GM12874 (cell line): Measurements from ENCODE around the gene UNC5C.

ENCODE experiments used
- TF ChIP-seq, protein P1 (sequence below): IDR thresholded peaks from 2 replicates; pipeline ENCODE4 v1.5.1; 2011; ENCODE audit warnings: low read depth, mild to moderate bottlenecking, control low read depth, low read length, moderate library complexity; ENCODE audit not compliant: insufficient read depth

Gene UNC5C

DNA sequence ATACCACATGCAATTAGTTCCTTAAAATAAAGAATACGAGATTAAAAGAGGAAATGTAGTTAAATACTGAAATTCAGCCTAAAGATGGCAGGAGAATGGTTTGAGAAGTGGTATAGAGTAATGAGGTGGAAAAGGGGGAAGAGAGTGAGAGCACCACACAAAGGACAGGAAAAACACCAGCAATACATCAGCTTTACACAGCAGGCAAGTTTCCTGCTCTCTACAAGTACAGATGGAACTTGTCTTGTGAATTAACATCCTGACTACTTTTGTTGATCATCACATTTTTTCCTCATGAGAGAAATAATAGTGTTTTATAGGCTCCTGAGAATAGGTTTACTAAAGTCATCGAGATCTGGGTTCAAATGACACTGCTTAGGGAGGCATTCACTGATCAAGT, 2.9 kb upstream of the UNC5C start:
- TF ChIP-seq, protein P1, sequence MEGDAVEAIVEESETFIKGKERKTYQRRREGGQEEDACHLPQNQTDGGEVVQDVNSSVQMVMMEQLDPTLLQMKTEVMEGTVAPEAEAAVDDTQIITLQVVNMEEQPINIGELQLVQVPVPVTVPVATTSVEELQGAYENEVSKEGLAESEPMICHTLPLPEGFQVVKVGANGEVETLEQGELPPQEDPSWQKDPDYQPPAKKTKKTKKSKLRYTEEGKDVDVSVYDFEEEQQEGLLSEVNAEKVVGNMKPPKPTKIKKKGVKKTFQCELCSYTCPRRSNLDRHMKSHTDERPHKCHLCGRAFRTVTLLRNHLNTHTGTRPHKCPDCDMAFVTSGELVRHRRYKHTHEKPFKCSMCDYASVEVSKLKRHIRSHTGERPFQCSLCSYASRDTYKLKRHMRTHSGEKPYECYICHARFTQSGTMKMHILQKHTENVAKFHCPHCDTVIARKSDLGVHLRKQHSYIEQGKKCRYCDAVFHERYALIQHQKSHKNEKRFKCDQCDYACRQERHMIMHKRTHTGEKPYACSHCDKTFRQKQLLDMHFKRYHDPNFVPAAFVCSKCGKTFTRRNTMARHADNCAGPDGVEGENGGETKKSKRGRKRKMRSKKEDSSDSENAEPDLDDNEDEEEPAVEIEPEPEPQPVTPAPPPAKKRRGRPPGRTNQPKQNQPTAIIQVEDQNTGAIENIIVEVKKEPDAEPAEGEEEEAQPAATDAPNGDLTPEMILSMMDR = no peak

GRCh38 chr4:95550115-95550987, 1.6 kb upstream of the UNC5C start:
- TF ChIP-seq, protein P1 = no peak

- TF ChIP-seq, protein P1 = no peak
These were observed 707 bp upstream of the UNC5C start for GRCh38 chr4:95549246-95550114.

DNA sequence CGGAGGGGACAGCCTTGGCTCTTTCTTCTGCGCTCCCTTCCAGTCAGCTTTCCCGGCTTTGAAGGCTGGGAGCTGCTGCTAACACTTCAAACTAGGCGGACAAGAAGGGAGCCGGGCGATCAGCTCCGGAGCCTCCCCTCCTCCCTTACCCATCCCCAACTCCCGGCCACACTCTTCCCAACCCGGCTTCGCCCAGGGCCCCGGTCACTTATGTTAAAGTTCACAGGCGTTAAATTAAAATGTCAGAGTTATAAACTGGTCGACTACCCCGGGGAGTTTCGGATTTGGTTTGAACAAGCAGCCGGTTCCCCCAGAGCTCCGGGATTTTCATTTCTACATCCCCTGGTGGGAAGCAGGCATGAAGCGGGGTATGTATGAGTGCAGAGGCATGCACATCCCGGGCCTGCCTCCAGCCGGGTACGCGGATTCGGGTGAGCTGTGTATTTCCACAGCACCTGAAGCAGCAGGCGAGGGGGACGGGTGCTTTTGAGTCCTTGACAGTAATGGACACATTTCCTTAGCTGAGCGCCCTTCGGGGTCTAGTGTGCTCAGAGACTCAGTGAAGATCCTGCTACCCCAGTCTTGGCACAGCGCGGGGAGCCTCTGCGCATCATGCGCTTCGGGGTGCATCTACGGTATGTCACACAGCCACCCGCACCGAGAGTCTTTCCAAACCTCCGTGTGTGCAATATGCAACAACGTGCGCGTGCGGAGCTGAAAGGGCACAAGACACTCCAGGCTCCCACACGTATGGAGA, 880 bp downstream of the UNC5C start:
- TF ChIP-seq, protein P1 = no peak

- TF ChIP-seq, protein P1 = no peak
These were observed 1.7 kb downstream of the UNC5C start for GRCh38 chr4:95546866-95547714.

DNA sequence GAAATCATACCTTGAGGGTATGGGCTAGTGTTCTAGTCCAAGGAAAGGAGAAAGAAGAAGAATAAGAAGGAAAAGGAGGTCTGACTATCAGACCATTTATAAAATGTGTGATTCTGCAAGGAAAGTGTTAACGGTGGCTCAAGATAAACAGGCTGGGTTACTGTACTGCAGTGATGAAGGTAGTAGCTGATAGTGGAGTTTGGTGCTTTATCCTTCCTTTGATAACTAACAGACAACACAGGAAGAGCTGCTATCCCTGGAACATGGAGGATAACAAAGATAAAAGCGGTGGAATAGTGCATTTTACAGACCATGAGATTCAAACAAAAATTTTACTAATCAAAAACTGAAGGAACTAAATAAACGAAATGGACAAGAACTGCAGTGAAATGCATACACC, 2.6 kb downstream of the UNC5C start:
- TF ChIP-seq, protein P1 = no peak
